ENCODE results near the gene TMEM214.
A peak's percentile ranks its signal among the peaks of the same experiment; 100 is the strongest.
"Not testable (repeated sequence)": the region's sequence is repeated elsewhere in the genome, so short reads cannot be mapped to it uniquely, and the experiment has no call there.

Gene TMEM214

DNA sequence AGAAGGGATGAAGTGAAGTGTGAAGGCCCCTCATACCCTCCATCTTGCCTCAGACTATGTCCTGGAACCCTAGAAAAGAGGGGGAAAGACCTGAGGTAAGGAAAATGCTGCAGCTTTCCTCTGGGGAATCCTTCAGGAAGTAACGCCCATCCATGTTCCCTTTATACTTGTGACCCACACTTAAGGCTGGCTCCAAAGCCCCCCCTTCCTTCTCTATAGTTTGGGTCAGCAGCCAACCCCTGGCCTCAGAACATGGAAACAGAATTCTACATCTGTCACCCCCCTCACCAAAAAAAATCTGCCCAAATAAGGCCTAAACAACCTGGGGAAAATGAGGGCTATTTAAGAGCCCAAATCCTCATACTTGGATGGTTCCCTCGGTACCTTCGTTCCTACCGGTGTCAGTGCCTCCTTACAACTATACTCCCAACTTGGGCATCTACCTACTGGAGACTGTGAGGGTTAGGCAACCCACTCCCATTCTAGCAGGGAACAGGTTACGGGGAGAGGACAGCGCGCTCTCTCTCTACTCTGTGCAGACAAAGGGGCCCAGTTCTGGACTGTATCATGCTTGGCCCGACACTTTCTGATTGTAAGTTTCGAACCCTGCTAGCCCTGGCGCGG is 38.0 kb downstream of the TMEM214 start:
- no peak for DNase-seq (ENCODE audit: low spot score)

- DNase-seq (ENCODE audit: low spot score) = peak; percentile 93
Measured at GRCh38 chr2:27071277-27071989, 38.7 kb downstream of the TMEM214 start, which contains the start of gene OST4. Gene OST4 (minus strand): TSS chr2:27071654.

- DNase-seq (ENCODE audit: low spot score) = peak; percentile 79
Measured at GRCh38 chr2:27071990-27072830, 39.4 kb downstream of the TMEM214 start.

- DNase-seq (ENCODE audit: low spot score) = no peak
Measured at GRCh38 chr2:27072920-27073319, 40.2 kb downstream of the TMEM214 start.

DNA sequence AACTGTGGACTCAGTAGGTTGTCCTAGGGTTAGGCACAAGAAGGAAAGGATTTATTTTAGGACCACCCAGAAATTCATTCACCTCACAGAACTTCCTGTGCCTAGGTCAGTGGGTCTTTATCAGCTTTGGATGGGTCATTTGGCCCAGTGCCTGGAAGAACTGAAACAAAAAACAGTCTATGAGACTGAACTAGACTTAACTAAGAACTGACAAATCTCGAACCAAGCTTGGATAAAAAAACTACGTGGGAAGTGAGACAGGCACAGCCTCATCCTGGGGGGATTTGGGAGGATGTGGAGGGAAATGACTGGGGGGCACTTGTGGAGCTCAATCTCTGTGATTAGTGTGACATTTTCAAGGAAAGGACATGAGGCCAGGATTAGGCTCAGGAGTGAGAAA is 41.0 kb downstream of the TMEM214 start:
- DNase-seq (ENCODE audit: low spot score) = no peak

GRCh38 chr2:27074738-27075565 is 42.2 kb downstream of the TMEM214 start:
- no peak for DNase-seq (ENCODE audit: low spot score)

- DNase-seq (ENCODE audit: low spot score) = not testable (repeated sequence)
Measured at GRCh38 chr2:27075566-27075871, 42.8 kb downstream of the TMEM214 start.

- no peak for DNase-seq (ENCODE audit: low spot score)
Measured at GRCh38 chr2:27076323-27076722, 43.6 kb downstream of the TMEM214 start.

- DNase-seq (ENCODE audit: low spot score) = no peak
Measured at GRCh38 chr2:27077231-27077630, 44.5 kb downstream of the TMEM214 start.

DNA sequence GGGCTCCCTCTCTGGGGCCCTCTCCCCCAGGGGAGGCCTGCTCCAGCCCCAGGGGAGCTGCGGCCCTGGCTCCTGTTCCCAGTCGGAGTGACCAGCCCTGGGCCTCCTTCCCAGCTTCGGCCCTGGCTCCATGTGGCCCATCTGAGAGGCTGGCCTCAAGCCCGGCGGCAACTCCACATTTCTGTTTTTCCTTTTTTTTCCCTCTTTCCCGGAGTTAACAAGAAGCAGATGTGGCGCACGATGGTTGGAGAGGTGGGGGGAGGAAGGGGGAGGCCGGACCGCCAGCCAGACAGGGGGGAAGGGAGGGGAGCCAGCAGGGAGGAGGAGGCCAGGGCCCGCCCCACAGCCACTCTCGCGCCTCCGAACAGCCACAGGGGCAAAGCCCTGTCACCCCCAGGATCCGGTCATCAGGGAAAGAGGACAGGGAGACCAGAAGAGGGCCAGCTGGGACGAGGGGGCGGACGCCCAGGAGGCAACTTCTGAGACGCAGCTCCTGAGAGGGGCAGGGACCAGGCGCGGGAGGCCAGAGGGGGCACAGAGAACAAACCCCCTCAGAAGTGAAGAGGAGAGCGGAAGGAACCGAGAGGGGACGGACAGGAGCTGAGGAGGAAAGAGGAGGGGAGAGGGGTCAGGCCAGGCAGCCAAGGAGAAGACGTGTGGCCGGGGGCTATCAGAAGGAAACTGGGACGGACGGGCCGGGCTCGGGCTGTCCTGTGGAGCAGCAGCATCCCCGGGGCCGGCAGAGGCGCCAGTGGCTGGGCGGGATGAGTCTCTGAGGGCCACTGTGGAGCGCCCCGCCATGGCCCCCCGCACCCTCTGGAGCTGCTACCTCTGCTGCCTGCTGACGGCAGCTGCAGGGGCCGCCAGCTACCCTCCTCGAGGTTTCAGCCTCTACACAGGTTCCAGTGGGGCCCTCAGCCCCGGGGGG is 45.8 kb downstream of the TMEM214 start, which contains the start of gene EMILIN1:
TSS of gene EMILIN1 (plus strand) at position 349 of the 928 bp plus-strand sequence. CDS start at position 800, 451 bp downstream.
- peak; percentile 91 for DNase-seq (ENCODE audit: low spot score)

DNA sequence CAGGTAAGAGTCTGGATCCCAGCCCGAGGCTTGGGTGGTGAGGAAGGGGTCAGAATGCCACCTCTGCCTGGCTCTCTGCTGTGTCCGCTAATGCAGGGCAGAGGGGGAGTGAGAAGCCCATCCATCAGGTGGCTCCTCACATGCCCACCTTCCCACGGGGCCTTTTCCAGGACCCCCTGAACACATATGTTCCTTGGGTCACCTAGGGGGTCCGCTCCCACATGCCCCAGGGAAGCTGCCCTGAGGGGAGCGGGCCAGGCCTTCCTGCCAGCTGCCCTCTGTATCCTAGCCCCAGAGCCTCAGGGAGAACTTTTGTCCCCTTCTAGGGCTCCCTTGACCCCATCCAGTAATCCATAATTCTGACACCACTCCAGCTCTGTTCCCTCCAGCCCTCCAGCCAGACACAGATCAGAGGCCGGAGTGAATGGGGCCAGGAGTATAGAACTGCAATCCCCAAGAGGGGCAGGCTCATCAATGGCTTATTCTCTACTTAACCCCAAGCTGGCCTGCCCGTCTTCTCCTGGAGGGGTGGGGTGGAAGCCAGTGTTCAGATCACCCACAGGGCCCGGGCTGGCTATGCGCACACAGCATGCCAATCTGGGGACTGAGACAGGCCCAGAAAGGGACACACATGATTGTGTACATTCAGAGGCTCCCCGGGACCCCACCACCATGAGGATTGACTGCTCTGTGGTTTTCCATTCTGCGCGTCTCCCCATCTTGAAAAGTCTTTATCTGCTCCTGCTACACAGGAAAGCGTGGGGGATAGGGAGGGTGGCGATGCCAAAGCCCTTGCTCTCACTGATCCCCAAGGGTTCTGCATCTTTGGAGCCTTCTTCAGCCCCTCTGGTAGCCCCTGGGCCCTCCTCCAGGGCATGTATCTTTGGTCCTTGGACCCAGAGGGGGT is 46.7 kb downstream of the TMEM214 start:
- DNase-seq (ENCODE audit: low spot score) = peak; percentile 55

- no peak for DNase-seq (ENCODE audit: low spot score)
Measured at GRCh38 chr2:27080140-27080469, 47.3 kb downstream of the TMEM214 start.

DNA sequence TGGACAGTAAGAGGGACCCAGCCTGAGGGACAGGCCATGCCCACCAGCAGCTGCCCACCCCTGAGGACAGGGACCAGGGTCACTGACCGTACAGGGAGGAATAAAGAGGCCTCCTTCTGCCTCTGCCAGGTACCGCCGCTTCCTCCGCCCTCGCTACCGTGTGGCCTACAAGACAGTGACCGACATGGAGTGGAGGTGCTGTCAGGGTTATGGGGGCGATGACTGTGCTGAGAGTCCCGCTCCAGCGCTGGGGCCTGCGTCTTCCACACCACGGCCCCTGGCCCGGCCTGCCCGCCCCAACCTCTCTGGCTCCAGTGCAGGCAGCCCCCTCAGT is 47.8 kb downstream of the TMEM214 start:
- DNase-seq (ENCODE audit: low spot score) = no peak

DNA sequence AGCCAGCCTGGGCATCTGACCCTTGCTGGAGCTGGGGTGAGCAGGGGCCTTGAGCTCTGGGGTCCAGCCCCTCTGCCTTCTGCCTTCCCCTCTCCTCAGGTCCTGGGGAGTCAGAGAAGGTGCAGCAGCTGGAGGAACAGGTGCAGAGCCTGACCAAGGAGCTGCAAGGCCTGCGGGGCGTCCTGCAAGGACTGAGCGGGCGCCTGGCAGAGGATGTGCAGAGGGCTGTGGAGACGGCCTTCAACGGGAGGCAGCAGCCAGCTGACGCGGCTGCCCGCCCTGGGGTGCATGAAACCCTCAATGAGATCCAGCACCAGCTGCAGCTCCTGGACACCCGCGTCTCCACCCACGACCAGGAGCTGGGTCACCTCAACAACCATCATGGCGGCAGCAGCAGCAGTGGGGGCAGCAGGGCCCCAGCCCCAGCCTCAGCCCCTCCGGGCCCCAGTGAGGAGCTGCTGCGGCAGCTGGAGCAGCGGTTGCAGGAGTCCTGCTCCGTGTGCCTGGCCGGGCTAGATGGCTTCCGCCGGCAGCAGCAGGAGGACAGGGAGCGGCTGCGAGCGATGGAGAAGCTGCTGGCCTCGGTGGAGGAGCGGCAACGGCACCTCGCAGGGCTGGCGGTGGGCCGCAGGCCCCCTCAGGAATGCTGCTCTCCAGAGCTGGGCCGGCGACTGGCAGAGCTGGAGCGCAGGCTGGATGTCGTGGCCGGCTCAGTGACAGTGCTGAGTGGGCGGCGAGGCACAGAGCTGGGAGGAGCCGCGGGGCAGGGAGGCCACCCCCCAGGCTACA is 49.4 kb downstream of the TMEM214 start:
- DNase-seq (ENCODE audit: low spot score) = no peak

GRCh38 chr2:27082773-27083409 is 50.1 kb downstream of the TMEM214 start:
- no peak for DNase-seq (ENCODE audit: low spot score)

DNA sequence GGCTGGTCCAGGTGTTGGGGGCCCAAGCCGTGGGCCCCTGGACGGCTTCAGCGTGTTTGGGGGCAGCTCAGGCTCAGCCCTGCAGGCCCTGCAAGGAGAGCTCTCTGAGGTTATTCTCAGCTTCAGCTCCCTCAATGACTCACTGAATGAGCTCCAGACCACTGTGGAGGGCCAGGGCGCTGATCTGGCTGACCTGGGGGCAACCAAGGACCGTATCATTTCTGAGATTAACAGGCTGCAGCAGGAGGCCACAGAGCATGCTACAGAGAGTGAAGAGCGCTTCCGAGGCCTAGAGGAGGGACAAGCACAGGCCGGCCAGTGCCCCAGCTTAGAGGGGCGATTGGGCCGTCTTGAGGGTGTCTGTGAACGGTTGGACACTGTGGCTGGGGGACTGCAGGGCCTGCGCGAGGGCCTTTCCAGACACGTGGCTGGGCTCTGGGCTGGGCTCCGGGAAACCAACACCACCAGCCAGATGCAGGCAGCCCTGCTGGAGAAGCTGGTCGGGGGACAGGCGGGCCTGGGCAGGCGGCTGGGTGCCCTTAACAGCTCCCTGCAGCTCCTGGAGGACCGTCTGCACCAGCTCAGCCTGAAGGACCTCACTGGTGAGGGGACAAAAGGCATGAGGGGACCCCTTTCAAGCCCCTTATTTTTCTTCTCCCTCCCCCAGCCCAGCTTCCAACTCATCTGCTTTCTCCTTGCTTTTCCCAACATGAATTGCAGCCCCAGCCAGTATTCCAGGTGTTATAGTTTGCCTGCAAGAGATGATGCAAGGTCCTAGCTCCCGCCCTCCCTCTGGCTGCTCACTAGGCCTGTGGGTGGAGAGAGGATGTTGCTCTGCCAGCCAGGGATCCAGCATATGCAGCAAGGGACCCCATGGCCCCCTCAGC is 50.9 kb downstream of the TMEM214 start:
- no peak for DNase-seq (ENCODE audit: low spot score)

DNA sequence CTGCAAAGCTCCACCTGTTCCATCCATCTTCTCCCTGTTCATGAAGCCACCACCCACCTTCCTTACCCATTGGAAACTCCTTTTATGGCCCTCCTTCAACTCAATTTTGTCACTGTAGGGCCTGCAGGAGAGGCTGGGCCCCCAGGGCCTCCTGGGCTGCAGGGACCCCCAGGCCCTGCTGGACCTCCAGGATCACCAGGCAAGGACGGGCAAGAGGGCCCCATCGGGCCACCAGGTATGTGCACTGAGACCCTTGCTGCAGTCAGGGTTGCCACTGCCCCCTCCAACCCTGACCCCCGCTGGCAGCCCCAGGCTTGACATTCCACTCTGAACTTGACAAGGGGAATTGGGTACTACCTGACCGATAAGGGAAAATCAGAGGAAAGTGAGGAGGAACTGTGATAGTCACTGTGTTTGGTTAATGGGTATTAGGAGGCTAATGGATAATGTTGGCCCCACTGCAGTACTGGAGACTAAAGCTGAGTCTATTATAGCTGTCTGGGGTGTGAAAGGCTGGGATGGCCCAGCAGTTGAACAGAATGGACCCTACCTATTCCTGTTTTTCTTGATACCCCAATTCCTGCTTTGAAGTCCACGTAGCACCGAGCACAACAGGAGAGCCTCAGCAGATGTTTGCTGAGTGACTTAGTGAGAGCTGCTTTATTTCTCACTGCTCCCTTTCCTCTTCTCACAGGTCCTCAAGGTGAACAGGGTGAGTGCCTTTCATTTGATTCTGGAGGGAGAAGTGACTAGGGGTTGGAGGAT is 51.7 kb downstream of the TMEM214 start:
- DNase-seq (ENCODE audit: low spot score) = no peak

All from hepatic stellate cell (primary cell).